NCI-H1092 (cell line): ENCODE data around the gene CAPS.
"Not testable (repeated sequence)": the region's sequence is repeated elsewhere in the genome, so short reads cannot be mapped to it uniquely, and the experiment has no call there.

ENCODE experiments used
- DNase-seq: peaks from one replicate; lab custom pipeline; 2025; lab: John Stamatoyannopoulos, UW

The CAPS gene

DNA sequence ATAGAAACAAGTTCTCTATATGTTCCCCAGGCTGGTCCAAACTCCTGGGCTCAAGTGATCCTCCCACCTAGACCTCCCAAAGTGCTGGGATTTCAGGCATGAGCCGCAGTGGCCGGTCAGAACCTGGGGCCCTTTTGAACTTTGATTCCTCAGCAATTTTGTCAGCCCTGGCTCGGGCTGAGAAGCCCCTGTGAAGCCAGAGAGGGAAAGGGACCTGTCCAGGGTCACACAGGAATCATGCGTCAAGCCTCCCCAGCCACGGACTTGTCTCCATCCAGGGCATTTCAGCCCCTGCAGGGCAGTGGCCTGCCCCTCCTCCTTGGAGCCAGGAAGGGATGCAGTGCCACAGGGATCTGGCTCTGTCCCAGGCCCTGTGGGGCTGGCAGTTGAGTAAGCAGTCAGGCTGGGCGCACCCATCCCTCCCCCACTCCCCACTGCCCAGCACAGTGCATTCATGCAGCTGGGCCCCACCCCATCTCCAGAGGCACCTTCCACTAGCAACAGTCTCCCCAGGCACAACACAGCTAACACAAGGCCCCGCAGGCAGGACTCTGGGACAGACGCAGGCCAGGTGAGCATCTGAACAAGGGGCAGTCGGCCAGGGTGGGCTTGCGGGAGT, at the start of gene CAPS:
Gene CAPS (plus strand): TSS at position 516 of the 619 bp plus-strand sequence. CDS start 153 bp downstream, outside the sequence.
- DNase-seq: no peak

GRCh38 chr19:5864725-5865486, 49.1 kb upstream of the CAPS start:
- no peak for DNase-seq

GRCh38 chr19:5865772-5866171, 48.3 kb upstream of the CAPS start:
- no peak for DNase-seq

DNA sequence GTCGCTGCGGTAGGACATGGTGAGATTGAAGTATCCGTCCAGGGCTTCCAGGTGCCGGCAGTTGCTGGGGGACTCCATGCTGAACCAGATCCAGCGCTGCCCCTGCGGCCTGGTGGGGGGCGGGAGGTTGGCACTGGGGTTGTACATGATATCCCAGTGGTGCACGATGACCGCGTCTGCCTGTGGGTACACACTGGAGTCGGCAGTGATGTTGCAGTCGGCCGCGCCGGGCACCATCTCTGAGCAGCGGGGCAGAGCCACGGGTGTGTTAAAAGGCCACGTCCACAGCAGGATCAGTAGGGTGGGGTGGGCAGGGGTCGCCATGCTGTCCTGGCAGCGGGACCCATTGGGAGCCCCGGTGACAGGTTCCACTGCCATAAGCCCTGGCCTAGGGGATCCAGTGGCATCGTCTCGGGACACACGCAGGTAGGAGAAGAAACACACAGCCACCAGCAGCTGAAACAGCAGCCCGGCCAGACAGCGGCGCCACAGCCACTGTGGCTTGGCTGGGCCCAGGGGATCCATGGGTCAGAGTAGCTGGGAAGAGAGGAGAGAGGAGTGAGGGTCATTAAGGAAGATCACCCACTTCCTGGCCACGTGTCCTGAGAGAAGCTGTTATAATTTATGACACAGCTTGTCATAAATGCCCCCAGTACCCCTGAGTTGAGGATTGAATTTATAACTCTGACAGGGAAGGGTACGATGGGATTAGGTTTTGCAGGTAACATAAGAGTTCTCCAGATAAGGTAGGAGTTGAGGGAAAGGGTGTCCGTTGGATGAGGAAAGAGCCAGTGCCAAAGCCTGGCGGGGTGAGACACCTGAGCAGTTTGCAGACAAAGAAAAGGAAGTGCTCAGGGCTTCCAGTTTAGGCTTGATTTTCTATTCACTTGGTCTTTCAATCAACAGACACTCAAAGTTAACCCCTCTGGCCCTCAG, 46.6 kb upstream of the CAPS start:
- no peak for DNase-seq

- no peak for DNase-seq
Observed at GRCh38 chr19:5870986-5871394, 43.1 kb upstream of the CAPS start.

DNA sequence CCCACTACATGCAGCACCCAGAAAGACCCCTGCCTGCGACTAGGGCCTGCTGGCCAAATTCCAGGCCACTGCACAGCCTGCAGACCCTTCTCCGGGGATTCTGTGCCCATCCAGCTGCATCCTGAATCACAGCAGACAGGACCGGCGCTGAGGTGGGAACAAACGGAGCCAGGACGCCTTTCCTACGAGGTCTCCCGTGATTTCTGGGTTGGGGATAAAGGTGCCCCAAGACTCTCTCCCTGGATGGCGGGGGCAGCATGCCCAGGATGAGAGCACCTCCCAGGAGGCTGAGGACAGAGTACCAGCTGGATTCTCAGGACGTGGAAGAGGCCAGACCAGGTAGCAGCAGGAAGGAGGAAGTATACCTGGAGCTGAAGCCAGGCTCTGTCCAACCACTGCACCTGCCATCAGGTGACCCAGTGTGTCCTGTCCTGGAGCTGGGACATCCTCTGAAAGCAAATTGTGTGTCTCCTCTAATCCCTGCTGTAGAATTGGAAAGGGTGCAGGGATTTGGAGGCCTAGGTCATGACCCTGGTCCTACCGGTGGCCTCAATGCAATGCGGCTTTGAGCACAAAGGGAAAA, 40.3 kb upstream of the CAPS start:
- no peak for DNase-seq

- not testable (repeated sequence) for DNase-seq
Observed at GRCh38 chr19:5874496-5874895, 39.6 kb upstream of the CAPS start.

DNA sequence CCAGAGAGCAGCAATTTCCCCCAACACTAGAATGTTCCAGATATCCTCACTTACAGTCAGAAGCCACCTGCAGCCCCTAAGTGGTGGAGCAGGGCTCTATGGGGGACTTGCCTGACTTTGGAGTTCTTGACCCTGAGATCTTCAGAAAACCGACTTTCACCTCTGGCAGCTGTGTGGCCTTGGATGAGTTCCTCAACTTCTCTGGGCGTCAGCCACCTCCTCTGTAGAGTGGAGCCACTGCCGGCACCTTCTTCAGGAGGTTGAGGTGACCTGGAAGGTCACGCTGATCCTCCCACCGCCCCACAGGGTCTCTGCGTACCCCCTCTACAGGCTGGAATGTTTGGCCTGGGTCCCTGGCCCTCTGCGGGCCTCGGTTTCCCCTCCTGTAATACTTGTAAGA, 36.6 kb upstream of the CAPS start:
- no peak for DNase-seq

DNA sequence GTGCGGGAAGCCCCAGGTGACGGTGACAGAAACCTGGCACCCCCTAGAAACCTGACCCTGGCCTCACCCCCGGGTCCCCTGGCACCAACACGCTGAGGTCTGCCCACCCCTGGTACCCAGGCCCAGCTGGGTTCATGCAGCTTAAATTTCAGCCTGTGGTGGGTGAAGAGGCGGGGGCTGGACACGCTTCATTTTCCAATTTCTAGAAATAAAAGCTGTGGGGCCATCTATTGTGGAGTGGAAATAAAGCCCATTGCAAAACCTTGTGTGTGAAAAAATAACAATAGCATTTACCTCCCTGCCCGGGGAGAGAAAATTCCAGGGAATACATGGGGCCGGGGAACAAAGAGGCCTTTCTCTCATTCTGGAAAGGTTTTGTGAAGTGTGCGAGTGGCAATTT, 36.2 kb upstream of the CAPS start:
- no peak for DNase-seq

DNA sequence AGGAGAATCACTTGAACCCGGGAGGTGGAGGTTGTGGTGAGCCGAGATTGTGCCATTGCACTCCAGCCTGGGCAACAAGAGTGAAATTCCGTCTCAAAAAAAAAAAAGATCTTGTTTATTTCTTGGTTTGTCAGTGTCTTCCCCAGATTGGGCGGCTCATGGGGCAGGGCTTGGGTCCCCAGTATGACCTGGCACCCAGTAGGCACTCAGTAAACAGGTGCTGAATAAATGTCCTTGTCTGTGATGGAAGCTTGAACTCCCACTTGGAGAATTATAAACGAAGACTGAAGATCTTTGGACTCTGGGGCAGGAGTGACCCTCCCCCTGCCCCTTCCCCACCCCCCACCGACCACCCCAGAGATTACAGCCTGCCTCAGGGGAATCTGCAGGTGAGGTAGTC, 33.9 kb upstream of the CAPS start:
- no peak for DNase-seq

- no peak for DNase-seq
Observed at GRCh38 chr19:5880604-5881078, 33.4 kb upstream of the CAPS start.

- no peak for DNase-seq
Observed at GRCh38 chr19:5881543-5882299, 32.3 kb upstream of the CAPS start.

DNA sequence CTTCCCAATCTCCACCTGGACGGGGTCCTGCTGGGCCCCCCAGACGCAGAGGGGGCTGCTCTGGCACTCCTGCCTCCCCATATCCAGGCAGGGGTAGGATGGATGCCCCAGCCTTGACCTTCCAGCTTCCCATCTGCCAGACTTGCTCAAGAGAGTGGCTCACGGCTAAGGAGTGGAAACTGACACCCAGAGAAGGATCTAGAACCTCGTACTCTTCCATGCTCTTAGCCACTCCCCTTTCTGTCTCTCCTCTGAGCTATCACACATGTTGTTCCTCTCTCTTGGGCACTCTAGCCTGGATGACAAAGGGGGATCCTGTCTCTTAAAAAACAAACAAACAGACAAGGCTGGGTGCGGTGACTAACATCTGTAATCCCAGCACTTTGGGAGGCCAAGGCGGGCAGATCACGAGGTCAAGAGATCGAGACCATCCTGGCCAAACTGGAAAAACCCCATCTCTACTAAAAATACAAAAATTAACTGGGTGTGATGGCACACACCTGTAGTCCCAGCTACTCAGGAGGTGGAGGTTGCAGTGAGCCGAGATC, 31.6 kb upstream of the CAPS start:
- no peak for DNase-seq

DNA sequence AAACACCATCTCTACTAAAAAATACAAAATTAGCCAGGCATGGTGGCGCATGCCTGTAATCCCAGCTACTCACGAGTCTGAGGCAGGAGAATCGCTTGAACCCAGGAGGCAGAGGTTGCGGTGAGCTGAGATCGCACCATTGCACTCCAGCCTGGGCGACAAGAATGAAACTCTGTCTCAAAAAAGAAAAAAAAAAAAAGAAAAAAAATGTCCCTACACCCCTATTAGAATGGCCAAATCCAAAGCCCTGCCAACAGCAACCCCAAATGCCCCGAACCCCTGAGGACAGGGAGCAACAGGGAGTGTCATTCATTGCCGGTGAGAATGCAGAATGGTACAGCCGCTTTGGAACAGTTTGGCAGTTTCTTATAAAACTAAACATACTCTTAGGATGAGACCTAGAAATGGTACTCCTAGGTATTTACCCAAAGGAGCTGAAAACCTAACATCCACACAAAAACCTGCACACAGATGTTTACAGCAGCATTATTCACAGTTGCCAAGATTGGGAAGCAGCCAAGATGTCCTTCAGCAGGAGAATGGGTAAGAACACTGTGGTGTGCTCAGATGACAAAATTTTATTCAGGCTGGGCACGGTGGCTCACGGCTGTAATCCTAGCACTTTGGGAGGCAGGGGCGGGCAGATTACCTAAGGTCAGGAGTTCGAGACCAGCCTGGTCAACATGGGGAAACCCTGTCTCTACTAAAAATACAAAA, 30.7 kb upstream of the CAPS start:
- DNase-seq: not testable (repeated sequence)

DNA sequence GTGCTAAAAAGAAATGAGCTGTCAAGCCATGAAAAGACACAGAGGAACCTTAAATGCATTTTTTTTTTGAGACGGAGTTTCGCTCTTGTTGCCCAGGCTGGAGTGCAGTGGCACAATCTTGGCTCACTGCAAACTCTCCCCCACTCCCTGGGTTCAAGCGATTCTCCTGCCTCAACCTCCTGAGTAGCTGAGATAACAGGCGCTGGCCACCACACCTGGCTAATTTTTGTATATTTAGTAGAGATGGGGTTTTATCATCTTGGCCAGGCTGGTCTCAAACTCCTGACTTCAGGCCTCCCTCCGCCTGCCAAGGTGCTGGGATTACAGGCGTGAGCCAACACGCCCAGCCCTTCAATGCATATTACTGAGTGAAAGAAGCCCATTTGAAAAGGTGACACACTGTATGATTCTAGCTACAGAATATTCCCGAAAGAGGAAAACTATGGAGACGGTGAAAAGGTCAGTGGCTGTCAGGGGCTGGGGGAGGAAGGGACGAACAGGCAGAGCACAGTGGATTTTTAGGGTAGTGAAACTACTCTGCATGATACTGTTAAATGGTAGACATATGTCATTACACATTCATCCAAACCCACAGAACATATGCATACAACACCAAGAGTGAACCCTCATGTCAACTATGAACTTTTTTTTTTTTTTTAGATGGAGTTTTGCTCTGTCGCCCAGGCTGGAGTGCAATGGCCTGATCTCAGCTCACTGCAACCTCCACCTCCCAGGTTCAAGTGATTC, 29.8 kb upstream of the CAPS start:
- DNase-seq: not testable (repeated sequence)

DNA sequence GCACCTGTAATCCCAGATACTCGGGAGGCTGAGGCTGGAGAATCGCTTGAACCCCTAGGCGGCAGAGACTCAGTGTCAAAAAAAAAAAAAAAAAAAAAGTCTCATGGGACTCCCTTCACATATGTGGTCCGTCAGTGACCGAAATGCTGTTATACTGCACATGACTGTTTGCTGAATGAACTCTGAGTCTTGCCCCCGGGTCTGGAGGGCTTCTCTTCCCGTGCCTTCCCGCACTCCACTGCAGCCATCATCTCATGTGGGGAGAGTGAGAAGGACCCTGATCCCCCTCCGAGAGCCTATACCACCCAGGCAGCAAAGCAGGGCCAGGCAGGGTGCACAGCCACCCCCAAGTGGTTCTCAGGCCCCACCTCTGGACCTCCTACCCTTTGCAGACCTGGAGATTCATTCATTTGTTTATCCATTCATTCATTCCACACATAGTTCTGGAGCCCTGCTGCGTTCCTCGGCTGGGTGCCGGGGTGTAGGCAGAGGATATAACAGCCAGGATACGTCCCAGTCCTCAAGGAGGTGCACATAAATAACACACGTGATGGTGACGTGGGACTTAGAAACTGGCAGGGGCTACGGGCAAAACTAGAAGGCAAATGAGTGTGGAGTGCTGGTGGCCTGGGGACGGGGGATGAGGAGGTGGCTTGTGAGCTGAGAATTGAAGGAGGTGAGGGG, 24.6 kb upstream of the CAPS start:
- no peak for DNase-seq

DNA sequence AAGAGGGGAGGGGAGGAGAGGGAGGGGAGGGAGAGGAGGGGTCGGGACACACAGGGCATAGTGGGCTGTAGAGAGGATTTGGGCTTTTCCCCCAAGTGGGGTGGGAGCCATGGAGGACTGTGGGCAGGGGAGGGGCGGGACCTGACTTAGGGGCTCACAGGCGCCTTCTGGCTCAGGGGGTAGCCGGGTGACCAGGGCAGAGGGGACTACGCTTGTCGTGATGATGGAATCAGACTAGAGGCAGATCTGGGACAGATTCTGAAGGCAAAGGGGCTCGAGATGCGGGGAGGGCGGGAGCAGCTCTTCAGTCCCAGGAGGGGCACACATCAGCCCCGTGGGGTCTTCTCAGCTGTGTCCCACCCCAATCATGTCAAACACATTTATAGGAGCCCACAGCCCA, 24.0 kb upstream of the CAPS start:
- no peak for DNase-seq

- no peak for DNase-seq
Observed at GRCh38 chr19:5891572-5891937, 22.5 kb upstream of the CAPS start.
